HG02610 (cell line): ENCODE data around the gene FOXA1.
"Not testable (repeated sequence)": the region's sequence is repeated elsewhere in the genome, so short reads cannot be mapped to it uniquely, and the experiment has no call there.

Source experiments
- ATAC-seq: cut with Tn5 transposase; IDR thresholded peaks from one replicate; pipeline ENCODE4 v1.9.1; 2021; ENCODE audit warnings: mild to moderate bottlenecking, moderate library complexity; ENCODE audit not compliant: unreplicated experiment

FOXA1 gene

DNA sequence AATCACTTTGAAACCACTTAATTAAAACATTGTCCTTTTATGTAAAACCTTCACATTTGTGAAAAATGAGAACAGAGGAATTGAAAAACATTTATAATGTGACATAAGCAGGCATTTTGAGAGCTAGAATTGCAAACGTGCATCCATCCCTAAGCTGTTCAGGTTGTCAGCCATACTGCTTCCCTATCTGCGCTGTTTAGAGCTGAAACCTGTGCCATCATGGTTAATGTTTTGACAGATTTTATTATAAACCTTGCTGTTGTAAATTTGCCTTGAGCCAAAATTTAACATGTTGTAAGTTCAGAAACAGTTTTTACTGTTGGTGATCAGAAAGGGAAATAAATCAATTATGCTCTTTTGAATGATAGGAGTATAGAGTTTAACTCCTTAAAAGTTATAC is 31.9 kb downstream of the FOXA1 start:
- no peak for ATAC-seq

DNA sequence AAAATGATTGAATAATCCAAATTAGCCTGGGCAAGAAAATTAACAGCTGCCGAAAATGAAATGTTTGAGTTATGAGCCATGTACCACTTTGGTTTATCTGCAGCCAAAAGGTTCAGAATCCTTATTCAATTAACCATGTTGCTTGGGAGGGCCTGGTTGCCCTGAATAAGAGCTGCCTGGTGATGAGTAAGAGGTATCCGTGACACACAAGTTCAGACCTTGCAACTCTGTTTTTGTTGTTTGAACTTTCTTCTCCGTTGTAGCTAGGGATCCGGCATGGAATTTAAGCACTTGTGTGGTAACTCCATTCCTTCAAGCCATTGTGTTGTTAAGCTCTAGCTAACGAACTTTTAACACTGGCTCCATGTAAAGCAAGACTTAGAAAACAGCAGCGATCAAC is 35.7 kb downstream of the FOXA1 start:
- no peak for ATAC-seq

DNA sequence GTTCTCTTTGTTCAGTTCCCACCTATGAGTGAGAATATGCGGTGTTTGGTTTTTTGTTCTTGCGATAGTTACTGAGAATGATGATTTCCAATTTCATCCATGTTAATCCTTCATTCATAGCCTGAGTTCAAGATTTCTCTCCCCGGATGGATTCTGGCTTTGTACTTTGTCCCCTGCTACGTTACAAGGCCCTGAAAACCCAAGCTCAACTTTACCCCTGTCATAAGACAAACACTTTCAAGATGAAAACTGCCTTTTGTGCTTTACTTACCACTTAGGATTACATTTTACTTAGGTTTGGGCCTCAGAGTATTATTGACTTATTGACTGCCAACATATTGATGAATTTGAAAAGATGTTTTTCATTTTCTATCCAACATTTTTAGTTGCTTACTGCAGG is 36.3 kb downstream of the FOXA1 start:
- ATAC-seq, result no peak

DNA sequence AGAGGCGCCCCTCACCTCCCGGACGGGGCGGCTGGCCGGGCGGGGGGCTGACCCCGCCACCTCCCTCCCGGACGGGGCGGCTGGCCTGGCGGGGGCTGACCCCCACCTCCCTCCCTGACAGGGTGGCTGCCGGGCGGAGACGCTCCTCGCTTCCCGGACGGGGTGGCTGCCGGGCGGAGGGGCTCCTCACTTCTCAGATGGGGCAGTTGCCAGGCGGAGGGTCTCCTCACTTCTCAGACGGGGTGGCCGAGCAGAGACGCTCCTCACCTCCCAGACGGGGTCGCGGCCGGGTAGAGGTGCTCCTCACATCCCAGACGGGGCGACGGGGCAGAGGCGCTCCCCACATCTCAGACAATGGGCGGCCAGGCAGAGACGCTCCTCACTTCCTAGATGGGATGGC is 39.5 kb downstream of the FOXA1 start:
- not testable (repeated sequence) for ATAC-seq

DNA sequence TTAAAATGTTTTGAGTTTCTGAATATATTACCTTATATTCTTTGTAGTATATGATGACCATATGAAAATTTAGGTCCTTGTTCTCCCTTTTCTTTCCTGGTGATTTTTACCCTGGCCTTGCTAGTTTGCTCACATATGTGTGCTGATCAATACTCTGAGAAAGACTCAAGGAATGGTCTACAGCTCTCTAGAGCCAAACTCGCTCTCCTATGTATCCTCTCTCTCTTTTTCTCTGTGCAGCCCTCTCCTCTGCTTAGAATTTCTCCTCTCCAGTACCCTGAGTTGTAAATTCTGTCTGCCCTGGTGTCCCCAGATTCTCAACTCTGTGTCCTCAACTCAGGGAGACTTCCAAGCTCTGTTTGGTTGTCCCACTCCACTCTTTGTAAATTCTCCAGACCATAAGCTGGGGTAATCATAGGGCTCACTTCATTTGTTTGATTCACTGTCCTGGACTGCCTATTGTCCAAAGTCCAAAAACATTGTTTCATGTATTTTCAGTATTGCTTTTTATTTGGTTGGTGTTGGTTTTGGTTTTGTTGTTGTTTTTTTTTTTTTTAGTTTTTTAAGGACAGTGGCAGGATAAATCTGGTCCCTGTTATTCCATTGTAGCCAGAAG is 41.0 kb downstream of the FOXA1 start:
- ATAC-seq, result no peak

DNA sequence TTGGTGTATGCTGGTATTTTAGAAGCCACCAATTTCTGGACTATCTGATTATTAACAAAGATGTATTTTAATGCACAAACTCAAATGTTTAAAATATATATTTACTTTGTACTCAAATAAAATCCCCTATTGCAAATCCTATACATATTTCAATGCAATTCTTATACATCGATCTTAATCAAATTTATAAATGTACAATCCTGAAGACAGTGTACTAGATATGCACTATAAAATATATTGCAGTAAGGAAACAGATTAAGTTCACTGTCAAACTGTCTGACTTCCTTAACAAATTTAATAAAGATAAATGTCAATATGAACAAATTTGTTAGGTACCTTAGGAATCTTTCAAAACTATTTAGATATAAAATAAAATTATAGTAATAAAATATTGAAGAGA is 43.9 kb downstream of the FOXA1 start:
- no peak for ATAC-seq

DNA sequence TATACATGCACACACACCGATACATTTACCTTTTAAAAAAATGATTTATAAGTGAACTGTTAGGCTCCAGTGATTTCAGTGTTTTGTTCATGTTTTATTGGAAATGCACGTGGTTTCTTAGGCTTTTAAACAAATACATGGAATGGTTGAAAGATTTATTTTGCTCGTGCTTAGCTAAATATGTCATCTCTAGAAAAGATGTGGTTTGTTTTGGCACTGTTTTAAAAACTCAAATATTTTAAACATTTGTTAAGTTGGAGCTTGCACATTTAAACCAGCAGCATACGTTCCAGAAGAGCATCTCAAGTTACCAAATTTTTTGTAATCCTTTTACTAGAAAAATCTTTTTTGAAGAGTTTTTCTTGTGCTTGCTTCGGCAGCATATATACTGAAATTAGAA is 44.5 kb downstream of the FOXA1 start:
- ATAC-seq, result no peak

DNA sequence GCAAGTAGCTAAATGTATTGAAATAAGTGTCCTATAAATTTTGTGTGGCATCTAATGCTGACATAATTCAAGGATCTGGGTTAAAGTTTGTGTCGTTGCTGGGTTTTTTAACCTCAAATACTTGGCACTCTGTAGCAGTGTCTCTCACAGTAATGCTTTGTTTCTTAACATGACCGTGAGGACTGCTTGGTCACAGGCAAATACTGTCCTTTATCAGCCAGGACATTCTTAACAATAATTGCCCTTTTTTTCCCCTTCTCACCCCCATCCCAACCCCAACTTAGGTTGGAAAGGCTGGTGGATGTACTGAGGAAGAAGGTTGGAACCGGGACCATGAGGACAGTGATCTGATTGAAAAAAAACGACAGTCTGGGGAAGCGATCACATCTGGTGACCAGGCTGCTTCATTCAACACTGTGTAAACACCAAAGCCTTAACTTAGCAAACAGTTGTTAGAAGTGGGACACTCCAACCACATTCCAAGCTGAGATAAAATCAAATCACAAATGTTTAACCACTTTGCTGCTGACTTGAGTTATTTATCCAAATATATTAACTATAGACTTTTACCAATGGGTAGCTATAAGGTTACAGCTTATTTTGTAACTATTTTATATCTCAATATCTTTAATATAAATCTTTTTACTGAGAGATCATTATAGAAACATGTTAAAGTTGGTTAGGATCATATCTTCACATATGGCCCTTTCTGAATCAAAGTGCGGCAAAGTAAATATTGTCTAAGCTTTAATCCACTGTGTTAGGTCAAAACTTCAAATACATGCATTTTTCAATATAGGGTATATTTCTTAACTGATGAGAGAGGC is 48.2 kb downstream of the FOXA1 start:
- no peak for ATAC-seq

DNA sequence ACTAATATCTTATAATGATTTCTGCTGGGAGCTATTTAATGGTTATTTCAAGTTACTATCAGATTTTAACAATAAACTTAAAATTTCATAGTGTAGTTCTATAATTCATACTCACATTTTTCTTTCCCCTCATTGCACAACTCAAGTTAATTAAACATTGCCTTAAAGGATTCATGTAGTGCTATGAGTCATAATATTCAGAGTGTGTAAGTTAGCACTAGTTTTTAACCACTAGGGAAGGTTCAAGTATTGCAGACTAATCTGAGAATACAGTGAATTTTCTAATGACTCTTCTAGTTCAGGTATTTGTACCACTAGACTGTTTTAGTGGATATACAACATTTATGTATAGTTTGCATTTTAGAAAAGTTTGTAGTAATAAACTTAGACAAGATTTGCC is 49.9 kb downstream of the FOXA1 start:
- no peak for ATAC-seq

DNA sequence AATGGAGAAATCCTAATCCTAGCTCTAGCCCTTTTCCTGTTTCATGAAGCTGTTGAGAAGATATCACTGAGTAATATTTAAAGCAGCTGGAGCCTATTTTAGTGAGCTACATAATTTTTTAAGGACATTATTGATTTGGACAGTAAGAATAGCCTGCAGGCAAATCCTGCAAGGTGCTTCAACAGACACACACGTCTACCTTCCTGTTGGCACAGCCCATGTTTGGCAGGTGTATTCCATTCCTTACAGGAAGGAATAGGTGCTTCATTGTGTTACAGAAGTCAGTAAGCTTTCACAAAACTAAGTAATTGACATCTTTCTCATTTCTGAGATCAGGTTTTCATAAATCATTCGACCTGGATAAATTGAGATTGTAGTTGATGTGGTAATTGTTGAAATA is 50.6 kb downstream of the FOXA1 start:
- no peak for ATAC-seq

DNA sequence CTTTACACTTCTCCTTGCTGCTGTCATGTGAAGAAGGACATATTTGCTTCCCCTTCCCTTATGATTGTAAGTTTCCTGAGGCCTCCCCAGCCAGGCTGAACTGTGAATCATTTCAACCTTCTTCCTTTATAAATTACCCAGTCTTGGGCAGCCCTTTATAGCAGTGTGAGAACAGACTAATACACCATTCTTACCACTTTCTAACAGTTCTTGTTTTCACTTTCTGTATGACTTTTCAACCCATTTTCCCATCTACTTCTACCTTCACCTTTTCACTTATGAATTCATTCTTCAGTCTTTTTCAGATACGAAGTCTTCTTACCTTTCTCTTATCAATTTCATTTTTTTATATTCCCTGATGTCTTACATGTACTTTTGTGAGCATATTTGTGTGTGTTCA is 55.1 kb downstream of the FOXA1 start:
- ATAC-seq, result no peak
